A549 (cell line): ENCODE data around the gene CIB4. TPM values are rescaled to one million over a fixed set of nuclear protein-coding genes. Genes with fewer than 3 reads are reported as not detected.

Source experiments
- ATAC-seq, 2 experiments: fragments of 200-7000 bp in 1 of 2; fragments of >200 bp in 1 of 2; cut with Nextera tagmentation in 1 of 2; cut with Tn5 transposase in 1 of 2; 3 replicates each; pipeline versions ENCODE4 v1.8.0 to v1.9.1; 2018 to 2020; ENCODE audit warnings: mild to moderate bottlenecking in 1 of 2, moderate library complexity in 1 of 2
- CTCF ChIA-PET: fragments of 300-600 bp; sonication (Branson Sonifier 250); formaldehyde crosslinking; extraction: SDS; loops from one replicate; lab custom pipeline; 2021; ENCODE audit warnings: antibody characterized with exemption, inconsistent platforms; lab: Yijun Ruan, JAX
- POLR2A ChIA-PET: fragments of 350-600 bp; formaldehyde crosslinking; extraction: SDS; loops from one replicate; lab custom pipeline; 2021; ENCODE audit warnings: antibody characterized with exemption, inconsistent platforms; lab: Yijun Ruan, JAX
- DNase-seq, 2 experiments: peaks; one replicate each; pipeline versions ENCODE4 v3.0.0 to v3.0.0-alpha.2; 2011 to 2016; ENCODE audit warnings: low read depth in 1 of 2, low spot score in 1 of 2
- FAIRE-seq: peaks from 2 replicates; lab custom pipeline; 2011; peaks lifted over from hg19 to GRCh38; lab: Jason Lieb, UNC
- H3K27ac ChIP-seq, 2 experiments: fragments of >200 bp; sonication (Bioruptor Twin); formaldehyde crosslinking; 3 replicates each; pipeline ENCODE4 v1.5.1; 2016 to 2017
- H3K4me1 ChIP-seq: fragments of >200 bp; sonication (Bioruptor Twin); formaldehyde crosslinking; 3 replicates; pipeline ENCODE4 v1.6.1; 2016
- H3K4me2 ChIP-seq: fragments of >200 bp; sonication (Bioruptor Twin); formaldehyde crosslinking; 3 replicates; pipeline ENCODE4 v1.6.1; 2016
- H3K4me3 ChIP-seq: fragments of >200 bp; sonication (Bioruptor Twin); formaldehyde crosslinking; 3 replicates; pipeline ENCODE4 v1.5.1; 2016
- H3K9me3 ChIP-seq: fragments of >200 bp; sonication (Bioruptor Twin); formaldehyde crosslinking; 3 replicates; pipeline ENCODE4 v1.6.1; 2016
- CBX2 ChIP-seq: fragments of 200-600 bp; sonication (generic); IDR thresholded peaks from 2 replicates; pipeline ENCODE4 v1.6.1; 2016; ENCODE audit warnings: low read depth, mild to moderate bottlenecking, borderline replicate concordance
- CBX8 ChIP-seq: fragments of 200-600 bp; sonication (generic); IDR thresholded peaks from 2 replicates; pipeline ENCODE4 v1.6.1; 2016
- ESRRA ChIP-seq: fragments of 150-350 bp; IDR thresholded peaks from 2 replicates; pipeline ENCODE4 v1.6.1; 2014; ENCODE audit warnings: mild to moderate bottlenecking, low read length, borderline replicate concordance
- GATA3 ChIP-seq: IDR thresholded peaks from 2 replicates; pipeline ENCODE4 v1.6.1; 2012; ENCODE audit warnings: borderline replicate concordance
- HMGXB4 ChIP-seq: fragments of 250-450 bp; sonication (Bioruptor Pico); IDR thresholded peaks from 2 replicates; pipeline ENCODE4 v1.5.0; 2021; ENCODE audit warnings: mild to moderate bottlenecking, moderate library complexity, borderline replicate concordance
- HOXB13 ChIP-seq: fragments of 250-450 bp; sonication (Bioruptor Pico); IDR thresholded peaks from 2 replicates; pipeline ENCODE4 v1.5.0; 2020; ENCODE audit warnings: low read depth, mild to moderate bottlenecking, moderate library complexity
- JUN ChIP-seq, 2 experiments: fragments of >200 bp; sonication (Bioruptor Twin); formaldehyde crosslinking; IDR thresholded peaks; 2 replicates in 1 of 2; 3 replicates in 1 of 2; pipeline ENCODE4 v1.6.1; 2016 to 2017
- KDM5A ChIP-seq: fragments of 200-600 bp; sonication (generic); IDR thresholded peaks from 2 replicates; pipeline ENCODE4 v1.6.1; 2016; ENCODE audit warnings: antibody characterized with exemption, mild to moderate bottlenecking
- NR3C1 ChIP-seq: fragments of >200 bp; sonication (Bioruptor Twin); formaldehyde crosslinking; IDR thresholded peaks from 3 replicates; pipeline ENCODE4 v1.6.1; 2017
- PBX3 ChIP-seq: IDR thresholded peaks from 2 replicates; pipeline ENCODE4 v1.6.1; 2012
- POLR2AphosphoS2 ChIP-seq: conservative IDR thresholded peaks from 2 replicates; pipeline ENCODE4 v1.6.1; 2012; ENCODE audit warnings: low read length, improper control_type of control experiment, inconsistent platforms
- RARB ChIP-seq: fragments of 250-450 bp; sonication (Bioruptor Pico); IDR thresholded peaks from 2 replicates; pipeline ENCODE4 v1.8.0; 2021; ENCODE audit warnings: mild to moderate bottlenecking, moderate library complexity
- RNF2 ChIP-seq: fragments of 200-600 bp; sonication (generic); IDR thresholded peaks from 2 replicates; pipeline ENCODE4 v1.6.1; 2016; ENCODE audit warnings: low read depth, mild to moderate bottlenecking, antibody characterized with exemption, moderate library complexity, borderline replicate concordance
- SMC3 ChIP-seq: fragments of >200 bp; sonication (Bioruptor Twin); formaldehyde crosslinking; IDR thresholded peaks from 3 replicates; pipeline ENCODE4 v1.6.1; 2018; ENCODE audit warnings: inconsistent platforms
- TFCP2L1 ChIP-seq: fragments of 250-450 bp; sonication (Bioruptor Pico); IDR thresholded peaks from 2 replicates; pipeline ENCODE4 v1.5.0; 2021; ENCODE audit warnings: mild to moderate bottlenecking
- TP53 ChIP-seq: fragments of 250-450 bp; sonication (Bioruptor Pico); IDR thresholded peaks from 2 replicates; pipeline ENCODE4 v1.5.0; 2021; ENCODE audit warnings: mild to moderate bottlenecking, moderate library complexity
- ZFP36 ChIP-seq: fragments of 450-650 bp; IDR thresholded peaks from 2 replicates; pipeline ENCODE4 v1.6.1; 2014; ENCODE audit warnings: borderline replicate concordance; ENCODE audit not compliant: partially characterized antibody
- WGBS: methylation state at CpG from one replicate; pipeline ENCODE4 v1.1.6; 2017; ENCODE audit errors: missing lambda C conversion rate; 5-methylcytosine and 5-hydroxymethylcytosine counted together
- polyA plus RNA-seq, 4 experiments: library from polyadenylated mRNA; depleted of rRNA in 3 of 4; stranded (reverse); fragments of >200 nt; fragmentation: RNase III in 1 of 4; extraction: RNeasy Plus Mini Kit Qiagen cat#74134 plus additional on column Dnase treatment in 1 of 4; gene quantifications; 2 replicates in 3 of 4; 3 replicates in 1 of 4; pipeline ENCODE4 v1.2.3, GENCODE V29; 2011 to 2017
- TF ChIP-seq, protein P1 (sequence below): fragments of 200-600 bp; sonication (generic); IDR thresholded peaks from 2 replicates; pipeline ENCODE4 v1.6.1; 2016; ENCODE audit warnings: antibody characterized with exemption, mild to moderate bottlenecking, moderate library complexity

CIB4 gene
- polyA plus RNA-seq, 2 of the 4 experiments (the other 2 are of a cell fraction): 0.30 to 1.0 TPM

DNA sequence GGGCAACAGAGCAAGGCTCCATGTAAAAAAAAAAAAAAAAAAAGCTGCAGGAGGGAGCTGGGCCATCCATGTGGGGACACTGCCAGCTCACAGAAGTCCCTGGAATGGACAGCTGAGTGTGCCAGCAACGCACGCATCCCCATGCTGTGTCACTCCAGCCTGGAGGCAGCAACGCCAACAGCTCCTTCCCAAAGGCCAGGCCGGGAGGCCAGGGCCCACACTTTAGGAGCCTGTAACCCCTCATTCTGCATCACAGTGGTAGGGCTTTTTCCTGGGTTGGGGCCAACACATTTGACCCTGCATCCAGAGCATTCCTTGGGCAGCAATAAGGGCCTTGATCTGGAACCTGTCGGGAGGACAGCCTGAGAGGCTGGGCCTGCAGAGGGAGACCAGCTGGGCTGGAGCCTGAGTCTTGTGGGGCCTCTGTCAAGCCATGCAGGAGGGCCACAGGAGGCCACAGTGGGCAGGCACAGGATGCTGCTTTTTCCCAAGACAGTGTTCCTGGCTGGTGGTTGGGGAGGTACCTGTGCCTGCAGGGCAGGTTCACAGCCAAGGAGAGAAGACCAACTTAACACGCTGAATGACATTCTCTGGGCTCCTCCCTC, 34.6 kb upstream of the CIB4 start:
- Histone ChIP-seq H3K9me3 (peaks cover 8% of the 10 kb centered on the region; the same call in 2 of the 3 replicates), H3K4me2 (no peak overlapping the region), H3K27ac (no peak overlapping the region), H3K4me3 (no peak overlapping the region), H3K4me1 (peaks cover 8% of the 10 kb centered on the region; the same call in 2 of the 3 replicates)
- CTCF ChIA-PET: interaction anchor here (0.9 to 1.4 kb wide), 4 partner anchors 41 to 70 kb away, joined by 3 to 5 read pairs (median 4); no protein-coding TSS in a partner anchor
- ATAC-seq: no peak
- TF ChIP-seq NR3C1 (no peak), RARB (CRISPR knock-in tag) (no peak), RNF2 (no peak), HMGXB4 (CRISPR knock-in tag) (no peak), CBX8 (no peak), GATA3 (no peak), ZFP36 (no peak), POLR2AphosphoS2 (no peak), PBX3 (no peak), ESRRA (no peak), SMC3 (no peak), HOXB13 (CRISPR knock-in tag) (no peak), KDM5A (no peak), JUN (IDR thresholded peaks at IDR 0.05) (no peak), TFCP2L1 (CRISPR knock-in tag) (no peak), TP53 (CRISPR knock-in tag) (no peak)
- POLR2A ChIA-PET: no interaction called here
- WGBS: 81% methylated on average over 6 of the region's 6 CpGs
- FAIRE-seq: no peak
- DNase-seq: no peak

- CTCF ChIA-PET: interaction anchor here (1.0 to 2.1 kb wide), 5 partner anchors 11 to 171 kb away, joined by 3 to 7 read pairs (median 4); no protein-coding TSS in a partner anchor
Measured at GRCh38 chr2:26674771-26675170, 33.6 kb upstream of the CIB4 start.

More at GRCh38 chr2:26674771-26675170, 33.6 kb upstream of the CIB4 start:
- no peak for TF ChIP-seq NR3C1
- TF ChIP-seq CBX2: no peak
- TF ChIP-seq, protein P1, sequence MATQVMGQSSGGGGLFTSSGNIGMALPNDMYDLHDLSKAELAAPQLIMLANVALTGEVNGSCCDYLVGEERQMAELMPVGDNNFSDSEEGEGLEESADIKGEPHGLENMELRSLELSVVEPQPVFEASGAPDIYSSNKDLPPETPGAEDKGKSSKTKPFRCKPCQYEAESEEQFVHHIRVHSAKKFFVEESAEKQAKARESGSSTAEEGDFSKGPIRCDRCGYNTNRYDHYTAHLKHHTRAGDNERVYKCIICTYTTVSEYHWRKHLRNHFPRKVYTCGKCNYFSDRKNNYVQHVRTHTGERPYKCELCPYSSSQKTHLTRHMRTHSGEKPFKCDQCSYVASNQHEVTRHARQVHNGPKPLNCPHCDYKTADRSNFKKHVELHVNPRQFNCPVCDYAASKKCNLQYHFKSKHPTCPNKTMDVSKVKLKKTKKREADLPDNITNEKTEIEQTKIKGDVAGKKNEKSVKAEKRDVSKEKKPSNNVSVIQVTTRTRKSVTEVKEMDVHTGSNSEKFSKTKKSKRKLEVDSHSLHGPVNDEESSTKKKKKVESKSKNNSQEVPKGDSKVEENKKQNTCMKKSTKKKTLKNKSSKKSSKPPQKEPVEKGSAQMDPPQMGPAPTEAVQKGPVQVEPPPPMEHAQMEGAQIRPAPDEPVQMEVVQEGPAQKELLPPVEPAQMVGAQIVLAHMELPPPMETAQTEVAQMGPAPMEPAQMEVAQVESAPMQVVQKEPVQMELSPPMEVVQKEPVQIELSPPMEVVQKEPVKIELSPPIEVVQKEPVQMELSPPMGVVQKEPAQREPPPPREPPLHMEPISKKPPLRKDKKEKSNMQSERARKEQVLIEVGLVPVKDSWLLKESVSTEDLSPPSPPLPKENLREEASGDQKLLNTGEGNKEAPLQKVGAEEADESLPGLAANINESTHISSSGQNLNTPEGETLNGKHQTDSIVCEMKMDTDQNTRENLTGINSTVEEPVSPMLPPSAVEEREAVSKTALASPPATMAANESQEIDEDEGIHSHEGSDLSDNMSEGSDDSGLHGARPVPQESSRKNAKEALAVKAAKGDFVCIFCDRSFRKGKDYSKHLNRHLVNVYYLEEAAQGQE: no peak
- 82% methylated on average over 13 of the region's 13 CpGs for WGBS
- Histone ChIP-seq H3K4me1 (peaks cover 16% of the 10 kb centered on the region), H3K4me3 (no peak overlapping the region), H3K27ac (no peak overlapping the region), H3K4me2 (no peak overlapping the region), H3K9me3 (peaks cover 8% of the 10 kb centered on the region; the same call in 2 of the 3 replicates)
- no peak for FAIRE-seq
- POLR2A ChIA-PET: no interaction called here
- DNase-seq: no peak
- no peak for ATAC-seq
